ENCODE data around the gene MSN.

DNA sequence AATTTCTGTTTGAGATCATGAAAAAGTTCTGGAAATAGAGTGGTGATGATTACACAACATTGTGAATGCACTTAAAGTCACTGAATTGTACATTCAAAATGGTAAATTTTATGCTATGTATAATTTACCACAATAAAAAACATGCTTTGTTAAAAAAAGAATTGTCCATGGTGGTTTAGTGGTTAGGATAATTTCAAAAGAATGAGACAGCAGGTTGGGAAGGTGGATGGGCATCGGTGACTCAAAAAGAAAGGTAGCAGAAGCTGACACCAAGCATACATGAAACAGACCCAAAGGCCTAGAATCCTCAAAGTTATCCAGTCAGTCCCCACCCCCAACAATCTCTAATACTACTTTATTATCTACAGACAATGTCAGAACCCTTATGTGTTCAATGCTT, 91.1 kb downstream of the MSN start:
- no peak for TF ChIP-seq ZNF460 (CRISPR knock-in tag; IDR thresholded peaks at IDR 0.05; ENCODE audit: borderline replicate concordance)
- TF ChIP-seq MAFK (conservative IDR thresholded peaks at IDR 0.05 in 1 of 2, IDR thresholded peaks at IDR 0.05 in 1 of 2; ENCODE audit: low read length in 2 of 2), result no peak
- TF ChIP-seq FOXM1 (CRISPR knock-in tag; IDR thresholded peaks at IDR 0.05), result no peak
- TF ChIP-seq, protein P1, sequence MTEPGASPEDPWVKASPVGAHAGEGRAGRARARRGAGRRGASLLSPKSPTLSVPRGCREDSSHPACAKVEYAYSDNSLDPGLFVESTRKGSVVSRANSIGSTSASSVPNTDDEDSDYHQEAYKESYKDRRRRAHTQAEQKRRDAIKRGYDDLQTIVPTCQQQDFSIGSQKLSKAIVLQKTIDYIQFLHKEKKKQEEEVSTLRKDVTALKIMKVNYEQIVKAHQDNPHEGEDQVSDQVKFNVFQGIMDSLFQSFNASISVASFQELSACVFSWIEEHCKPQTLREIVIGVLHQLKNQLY (CRISPR knock-in tag; IDR thresholded peaks at IDR 0.05), result no peak
- TF ChIP-seq GTF3A (CRISPR knock-in tag; conservative IDR thresholded peaks at IDR 0.05), result no peak
- no peak for TF ChIP-seq ASH2L (IDR thresholded peaks at IDR 0.05; ENCODE audit: insufficient read length, low read depth, low read length)
- TF ChIP-seq ZNF30 (CRISPR knock-in tag; IDR thresholded peaks at IDR 0.05), result no peak
- TF ChIP-seq ELF1 (CRISPR knock-in tag; IDR thresholded peaks at IDR 0.05), result no peak
- no peak for TF ChIP-seq PCBP2 (optimal IDR thresholded peaks at IDR 0.05; ENCODE audit: low read depth, low read length, poor library complexity, severe bottlenecking)
- no peak for TF ChIP-seq CTCF (CRISPR knock-in tag; IDR thresholded peaks at IDR 0.05)

All from HepG2 (cell line).